K562 (cell line): Measurements from ENCODE around the gene EEPD1. TPM values are rescaled to one million over a fixed set of nuclear protein-coding genes. Genes with fewer than 3 reads are reported as not detected.

ENCODE experiments used
- ATAC-seq: fragments of 200-7000 bp; cut with Tn5 transposase; 3 replicates; pipeline ENCODE4 v1.9.1; 2020; ENCODE audit warnings: moderate library complexity
- BruUV-seq: library from RNA; stranded (reverse); fragments of 400-500 nt; replicated peaks from 2 replicates; lab custom pipeline; 2021; lab: Mats Ljungman, UMichigan
- CTCF ChIA-PET: fragments of 300-600 bp; formaldehyde crosslinking; extraction: SDS; loops from one replicate; lab custom pipeline; 2021; ENCODE audit warnings: low intra/inter-chr PET ratio; lab: Yijun Ruan, JAX
- POLR2A ChIA-PET: fragments of 300-600, 350-650 bp; sonication (Branson Sonifier 250); formaldehyde crosslinking; extraction: SDS; loops from one replicate; lab custom pipeline; 2021; ENCODE audit warnings: antibody characterized with exemption, inconsistent platforms; lab: Yijun Ruan, JAX
- DNase-seq, 4 experiments: peaks; one replicate each; pipeline versions ENCODE4 v3.0.0 to v3.0.0-alpha.2; 2011 to 2018; ENCODE audit warnings: low spot score in 3 of 4, mixed read lengths in 3 of 4; ENCODE audit errors: extremely low read depth in 1 of 4
- FAIRE-seq: peaks from 2 replicates; lab custom pipeline; 2011; peaks lifted over from hg19 to GRCh38; lab: Jason Lieb, UNC
- H2AFZ ChIP-seq: 2 replicates; pipeline ENCODE4 v1.6.0; 2011; ENCODE audit warnings: low read depth, low read length, control low read depth, inconsistent platforms
- H3K27ac ChIP-seq: fragments of 200-600 bp; 3 replicates; pipeline ENCODE4 v1.8.0; 2011; ENCODE audit warnings: low read depth, mild to moderate bottlenecking, control low read depth, inconsistent platforms, low read length, moderate library complexity, mixed read lengths; ENCODE audit errors: extremely low read depth
- H3K27me3 ChIP-seq, 2 experiments: fragments of 300-600 bp in 1 of 2; 2 replicates in 1 of 2; 3 replicates in 1 of 2; pipeline versions ENCODE4 v1.6.0 to v1.8.0; 2011; ENCODE audit warnings: inconsistent platforms in 2 of 2, low read length in 2 of 2, mild to moderate bottlenecking in 1 of 2, mixed read lengths in 1 of 2, moderate library complexity in 1 of 2; ENCODE audit not compliant: control insufficient read depth in 2 of 2, insufficient read depth in 2 of 2
- H3K36me3 ChIP-seq: fragments of 300-600 bp; 3 replicates; pipeline ENCODE4 v1.8.0; 2011; ENCODE audit warnings: mild to moderate bottlenecking, low read length, inconsistent platforms; ENCODE audit not compliant: control insufficient read depth, insufficient read depth
- H3K4me1 ChIP-seq, 2 experiments: fragments of 200-600 bp in 1 of 2; replicated peaks in 1 of 2; 2 replicates in 1 of 2; 3 replicates in 1 of 2; pipeline versions ENCODE4 v1.5.1 to v1.8.0; 2011; ENCODE audit warnings: inconsistent platforms in 2 of 2, low read length in 2 of 2, mild to moderate bottlenecking in 1 of 2, mixed read lengths in 1 of 2, moderate library complexity in 1 of 2; ENCODE audit not compliant: control insufficient read depth in 2 of 2, insufficient read depth in 2 of 2
- H3K4me2 ChIP-seq: 2 replicates; pipeline ENCODE4 v1.6.1; 2011; ENCODE audit warnings: low read length, control low read depth, inconsistent platforms, mixed read lengths; ENCODE audit not compliant: insufficient read depth
- H3K4me3 ChIP-seq: fragments of 200-600 bp; sonication (generic), shearing (Covaris generic); 2 replicates; pipeline ENCODE4 v1.5.1; 2016; ENCODE audit warnings: control low read depth, inconsistent platforms
- H3K79me2 ChIP-seq: fragments of 200-600 bp; 3 replicates; pipeline ENCODE4 v1.8.0; 2011; ENCODE audit warnings: low read length, inconsistent platforms; ENCODE audit not compliant: control insufficient read depth, insufficient read depth
- H3K9ac ChIP-seq, 2 experiments: 2 replicates each; pipeline versions ENCODE4 v1.6.0 to v1.6.1; 2011; ENCODE audit warnings: low read depth in 2 of 2, low read length in 2 of 2, control low read depth in 1 of 2, inconsistent platforms in 1 of 2, mild to moderate bottlenecking in 1 of 2, mixed read lengths in 1 of 2; ENCODE audit not compliant: insufficient read depth in 1 of 2
- H3K9me1 ChIP-seq: one replicate; pipeline ENCODE4 v1.6.0; 2011; ENCODE audit warnings: inconsistent platforms, mild to moderate bottlenecking, low read length, moderate library complexity; ENCODE audit not compliant: control insufficient read depth, insufficient read depth
- H3K9me3 ChIP-seq: replicated peaks from 2 replicates; pipeline ENCODE4 v1.5.1; 2011; ENCODE audit warnings: low read depth, low read length, inconsistent platforms; ENCODE audit not compliant: control insufficient read depth, insufficient read depth
- H4K20me1 ChIP-seq: replicated peaks from 2 replicates; pipeline ENCODE4 v1.6.1; 2011; ENCODE audit warnings: low read length, inconsistent platforms, mixed read lengths; ENCODE audit not compliant: control insufficient read depth, insufficient read depth
- BRF1 ChIP-seq: IDR thresholded peaks from 3 replicates; pipeline ENCODE4 v1.6.1; 2011; ENCODE audit warnings: borderline replicate concordance, mild to moderate bottlenecking; ENCODE audit not compliant: insufficient read length; ENCODE audit errors: extremely low read depth
- CREBBP ChIP-seq: IDR thresholded peaks from one replicate; pipeline ENCODE4 v1.6.1; 2012; ENCODE audit warnings: low read depth, mild to moderate bottlenecking, control low read depth, inconsistent platforms, low read length
- CUX1 ChIP-seq: fragments of 200-800 bp; sonication (Bioruptor generic); IDR thresholded peaks from 2 replicates; pipeline ENCODE4 v1.6.1; 2016; ENCODE audit warnings: missing genetic modification characterization, missing compliant biosample characterization
- ILK ChIP-seq: fragments of 450-650 bp; IDR thresholded peaks from 2 replicates; pipeline ENCODE4 v1.6.1; 2016; ENCODE audit warnings: missing genetic modification characterization, low read depth, mild to moderate bottlenecking, missing compliant biosample characterization, moderate library complexity, borderline replicate concordance
- MAZ ChIP-seq, 2 experiments: fragments of 450-650 bp in 1 of 2; sonication (generic) in 1 of 2; formaldehyde crosslinking; IDR thresholded peaks in 1 of 2; conservative IDR thresholded peaks in 1 of 2; 2 replicates each; pipeline versions ENCODE4 v1.4.0 to v1.5.0; 2020; ENCODE audit warnings: mild to moderate bottlenecking in 1 of 2, missing genetic modification reagents in 1 of 2
- PRDM10 ChIP-seq: fragments of 450-650 bp; IDR thresholded peaks from 2 replicates; pipeline ENCODE4 v1.6.1; 2018; ENCODE audit not compliant: partially characterized antibody
- PURB ChIP-seq: sonication (generic); formaldehyde crosslinking; IDR thresholded peaks from 2 replicates; pipeline ENCODE4 v1.9.0; 2021; ENCODE audit warnings: low read depth, mild to moderate bottlenecking, missing genetic modification reagents
- SRSF1 ChIP-seq: fragments of 200-400 bp; formaldehyde crosslinking; IDR thresholded peaks from 2 replicates; pipeline ENCODE4 v1.6.1; 2017; ENCODE audit warnings: mild to moderate bottlenecking, low read depth, low read length, moderate library complexity
- TCF7 ChIP-seq: sonication (generic); IDR thresholded peaks from 2 replicates; pipeline ENCODE4 v1.6.1; 2016; ENCODE audit warnings: antibody characterized with exemption, borderline replicate concordance
- ZNF668 ChIP-seq: fragments of 250-450 bp; sonication (Bioruptor Pico); IDR thresholded peaks from 2 replicates; pipeline ENCODE4 v1.8.0; 2022; ENCODE audit warnings: mild to moderate bottlenecking, inconsistent platforms
- ZNF75A ChIP-seq: fragments of 450-650 bp; formaldehyde crosslinking; IDR thresholded peaks from 2 replicates; pipeline ENCODE4 v1.4.0; 2020; ENCODE audit warnings: mild to moderate bottlenecking
- WGBS: fragments of 100-300 bp; shearing (Covaris generic); methylation state at CpG from one replicate; pipeline ENCODE4 v1.1.6; 2016; ENCODE audit warnings: low coverage, mixed read lengths; ENCODE audit not compliant: insufficient coverage; ENCODE audit errors: missing lambda C conversion rate; 5-methylcytosine and 5-hydroxymethylcytosine counted together
- in situ Hi-C: fragments of 300-500 bp; cut with MboI; formaldehyde crosslinking; loops from 4 replicates; pipeline ENCODE4 v1.15.0; 2018; ENCODE audit warnings: inconsistent platforms, mixed read lengths
- intact Hi-C: fragments of 100-400 bp; cut with micrococcal nuclease; formaldehyde crosslinking; loops from 2 replicates; pipeline ENCODE4 v1.14.2; 2022
- polyA plus RNA-seq, 8 experiments: library from polyadenylated mRNA; depleted of rRNA in 4 of 8; stranded (reverse) in 5 of 8; unstranded in 3 of 8; fragments of >200 nt; fragmentation: Nextera tagmentation in 2 of 8; fragmentation: Illumina TruSeq in 1 of 8; extraction: Ambion mirVana in 2 of 8; extraction: Trizol in 1 of 8; gene quantifications; 2 replicates each; pipeline versions ENCODE4 v1.2.1 to v1.2.3, GENCODE V29; 2011 to 2014; ENCODE audit warnings: inconsistent platforms in 1 of 8, missing spikeins in 1 of 8
- total RNA-seq, 7 experiments: library from RNA; depleted of rRNA in 6 of 7; stranded (reverse); fragments of >200 nt in 6 of 7; fragmentation: Illumina TruSeq in 2 of 7; extraction: Trizol in 2 of 7; gene quantifications; 2 replicates each; pipeline versions ENCODE4 v1.2.1 to v1.2.3, GENCODE V29; 2011 to 2021; ENCODE audit warnings: low replicate concordance in 1 of 7

The EEPD1 gene
- total and polyA plus RNA-seq, 9 of the 15 experiments (the other 6 are each of a cell fraction or from before 2014, with no cell fraction given): 0.01 to 1.5 (median 0.74) TPM; not detected in 1

GRCh38 chr7:36191292-36191920 lies 38.4 kb downstream of the EEPD1 start:
- Histone ChIP-seq H3K4me2 (no peak overlapping the region), H3K4me1 (no peaks in the 10 kb centered on the region), H4K20me1 (no peaks in the 10 kb centered on the region; the same call in 1 of the 2 replicates), H3K9me3 (no peaks in the 10 kb centered on the region), H3K9ac (no peak overlapping the region), H3K27ac (no peak overlapping the region), H3K79me2 (no peaks in the 10 kb centered on the region), H3K36me3 (no peaks in the 10 kb centered on the region), H3K9me1 (no peaks in the 10 kb centered on the region), H3K27me3 (peaks cover 18 to 42% of the 10 kb centered on the region in 2 experiments; a peak in 4 of 5 replicates), H2AFZ (no peak overlapping the region), H3K4me3 (no peak overlapping the region)
- intact Hi-C loops: no loop called here
- BruUV-seq: no TSS peak
- POLR2A ChIA-PET: interaction anchor here (1.0 kb wide), 1 partner anchor 10 kb away, joined by 4 read pairs; no protein-coding TSS in a partner anchor
- 0% methylated on average over 7 of the region's 7 CpGs for WGBS
- CTCF ChIA-PET: no interaction called here
- FAIRE-seq (no peak), ATAC-seq (no peak), DNase-seq (no peak)
- in situ Hi-C loops: no loop called here
- no peak for TF ChIP-seq PURB (CRISPR knock-in tag)
- TF ChIP-seq ILK (tag): no peak
- TF ChIP-seq MAZ (CRISPR knock-in tag; conservative IDR thresholded peaks at IDR 0.05 in 1 of 2, IDR thresholded peaks at IDR 0.05 in 1 of 2): no peak
- TF ChIP-seq TCF7: no peak
- no peak for TF ChIP-seq CREBBP
- TF ChIP-seq BRF1: no peak
- TF ChIP-seq CUX1 (CRISPR knock-in tag): no peak
- TF ChIP-seq SRSF1: no peak
- no peak for TF ChIP-seq PRDM10
- no peak for TF ChIP-seq ZNF75A (CRISPR knock-in tag)
- TF ChIP-seq ZNF668: no peak
